ENCODE data around the gene KDELR3. TPM values are rescaled to one million over a fixed set of nuclear protein-coding genes. Genes with fewer than 3 reads are reported as not detected.

The KDELR3 gene
- total RNA-seq, 1 donor from 2014 or later: 45.3 TPM

GRCh38 chr22:38523029-38523428 lies 55.1 kb downstream of the KDELR3 start:
- no peak for DNase-seq

GRCh38 chr22:38523479-38523878 lies 55.6 kb downstream of the KDELR3 start:
- DNase-seq: no peak

- no peak for DNase-seq
These were observed 56.5 kb downstream of the KDELR3 start for GRCh38 chr22:38524429-38524828.

- no peak for DNase-seq
These were observed 63.5 kb downstream of the KDELR3 start for GRCh38 chr22:38531251-38531938.

Other genes with a start within 250 kb of the KDELR3 start
- gene TMEM184B, start 195.1 kb upstream of the KDELR3 start, total RNA-seq: 36.2 and 49.4 TPM in 2 replicates
- 127 and 141 TPM in 2 replicates for gene CSNK1E, start 150.7 kb upstream of the KDELR3 start, total RNA-seq
- not detected in 2 replicates for gene KCNJ4, start 12.9 kb upstream of the KDELR3 start, total RNA-seq
- gene DDX17, start 38.2 kb downstream of the KDELR3 start, total RNA-seq: 414 and 538 TPM in 2 replicates
- gene DMC1, start 102.1 kb downstream of the KDELR3 start, total RNA-seq: 0.85 and 1.8 TPM in 2 replicates
- 0.34 and 0.65 TPM in 2 replicates for gene FAM227A, start 188.3 kb downstream of the KDELR3 start, total RNA-seq
- gene CBY1, start 188.5 kb downstream of the KDELR3 start, total RNA-seq: 15.1 and 18.4 TPM in 2 replicates
- gene TOMM22, start 213.9 kb downstream of the KDELR3 start, total RNA-seq: 59.8 and 76.6 TPM in 2 replicates
- gene JOSD1, start 232.8 kb downstream of the KDELR3 start, total RNA-seq: 98.4 and 117 TPM in 2 replicates
- gene GTPBP1, start 237.8 kb downstream of the KDELR3 start, total RNA-seq: 35.1 and 46.7 TPM in 2 replicates

Data from dermis blood vessel endothelial cell (primary cell).